HG03571 (cell line): ENCODE measurements around the gene MACROH2A2.
"Not testable (repeated sequence)": the region's sequence is repeated elsewhere in the genome, so short reads cannot be mapped to it uniquely, and the experiment has no call there.

Source experiments
- ATAC-seq: cut with Tn5 transposase; IDR thresholded peaks from one replicate; pipeline ENCODE4 v1.9.1; 2021; ENCODE audit not compliant: unreplicated experiment

Gene MACROH2A2

GRCh38 chr10:70147259-70147625 is 94.6 kb downstream of the MACROH2A2 start:
- ATAC-seq: no peak

GRCh38 chr10:70148516-70148915 is 95.9 kb downstream of the MACROH2A2 start:
- no peak for ATAC-seq

GRCh38 chr10:70155255-70155838 is 102.7 kb downstream of the MACROH2A2 start:
- no peak for ATAC-seq

- ATAC-seq: no peak
These were observed 105.5 kb downstream of the MACROH2A2 start for GRCh38 chr10:70158113-70158512.

GRCh38 chr10:70159366-70159765 is 106.7 kb downstream of the MACROH2A2 start:
- not testable (repeated sequence) for ATAC-seq

- ATAC-seq: no peak
These were observed 108.2 kb downstream of the MACROH2A2 start for GRCh38 chr10:70160798-70161197.
